ENCODE results near the gene MYH11.
A peak's percentile ranks its signal among the peaks of the same experiment; 100 is the strongest.

MYH11 gene

DNA sequence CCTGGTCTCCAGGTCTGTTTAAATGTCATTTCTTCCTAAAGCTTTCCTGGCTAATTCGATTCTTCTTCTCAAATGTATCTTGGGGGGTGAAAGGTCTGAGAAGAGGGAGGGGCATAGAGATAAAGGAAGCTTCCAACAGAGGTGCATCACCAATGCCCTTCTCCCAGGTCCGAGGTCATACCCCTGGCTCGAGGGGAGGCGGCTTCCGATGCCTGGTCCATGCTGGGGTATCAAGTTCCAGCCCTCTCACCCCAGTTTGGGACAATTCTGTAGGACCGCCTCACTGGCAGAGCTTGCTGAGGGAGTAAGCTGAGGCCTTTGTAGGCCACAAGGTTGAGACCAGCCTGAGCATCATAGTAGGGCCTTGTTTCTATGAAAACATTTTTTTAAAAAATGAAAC lies 41.8 kb upstream of the MYH11 start:
- TF ChIP-seq, protein P1, sequence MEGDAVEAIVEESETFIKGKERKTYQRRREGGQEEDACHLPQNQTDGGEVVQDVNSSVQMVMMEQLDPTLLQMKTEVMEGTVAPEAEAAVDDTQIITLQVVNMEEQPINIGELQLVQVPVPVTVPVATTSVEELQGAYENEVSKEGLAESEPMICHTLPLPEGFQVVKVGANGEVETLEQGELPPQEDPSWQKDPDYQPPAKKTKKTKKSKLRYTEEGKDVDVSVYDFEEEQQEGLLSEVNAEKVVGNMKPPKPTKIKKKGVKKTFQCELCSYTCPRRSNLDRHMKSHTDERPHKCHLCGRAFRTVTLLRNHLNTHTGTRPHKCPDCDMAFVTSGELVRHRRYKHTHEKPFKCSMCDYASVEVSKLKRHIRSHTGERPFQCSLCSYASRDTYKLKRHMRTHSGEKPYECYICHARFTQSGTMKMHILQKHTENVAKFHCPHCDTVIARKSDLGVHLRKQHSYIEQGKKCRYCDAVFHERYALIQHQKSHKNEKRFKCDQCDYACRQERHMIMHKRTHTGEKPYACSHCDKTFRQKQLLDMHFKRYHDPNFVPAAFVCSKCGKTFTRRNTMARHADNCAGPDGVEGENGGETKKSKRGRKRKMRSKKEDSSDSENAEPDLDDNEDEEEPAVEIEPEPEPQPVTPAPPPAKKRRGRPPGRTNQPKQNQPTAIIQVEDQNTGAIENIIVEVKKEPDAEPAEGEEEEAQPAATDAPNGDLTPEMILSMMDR (IDR thresholded peaks at IDR 0.05; ENCODE audit: borderline replicate concordance, insufficient read depth, low read depth, low read length), result no peak
- no peak overlapping the region for H3K4me3 ChIP-seq (ENCODE audit: low read depth, low read length)

DNA sequence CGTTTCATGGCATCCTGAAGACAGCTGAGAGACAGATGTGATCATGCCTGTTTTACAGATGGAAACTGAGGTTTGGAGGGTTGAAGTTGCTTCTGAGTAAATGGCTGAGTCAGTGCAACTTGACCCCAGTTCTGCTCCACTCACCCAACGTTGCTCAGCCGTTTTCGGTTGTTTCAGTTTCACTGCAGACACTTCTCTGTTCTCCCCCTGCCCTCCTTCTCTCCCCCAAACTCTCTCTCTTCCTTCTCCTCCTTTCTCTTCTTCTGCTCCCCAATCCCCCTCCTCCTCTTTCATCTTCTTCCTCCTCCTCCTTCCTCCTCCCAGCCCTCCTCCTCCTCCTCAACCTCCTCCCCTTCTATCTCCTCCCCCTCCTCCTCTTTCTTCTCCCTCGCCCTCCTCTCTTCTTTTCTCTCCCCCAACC lies 41.0 kb upstream of the MYH11 start:
- TF ChIP-seq, protein P1 (IDR thresholded peaks at IDR 0.05; ENCODE audit: borderline replicate concordance, insufficient read depth, low read depth, low read length), result no peak
- H3K4me3 ChIP-seq (ENCODE audit: low read depth, low read length), result no peak overlapping the region

DNA sequence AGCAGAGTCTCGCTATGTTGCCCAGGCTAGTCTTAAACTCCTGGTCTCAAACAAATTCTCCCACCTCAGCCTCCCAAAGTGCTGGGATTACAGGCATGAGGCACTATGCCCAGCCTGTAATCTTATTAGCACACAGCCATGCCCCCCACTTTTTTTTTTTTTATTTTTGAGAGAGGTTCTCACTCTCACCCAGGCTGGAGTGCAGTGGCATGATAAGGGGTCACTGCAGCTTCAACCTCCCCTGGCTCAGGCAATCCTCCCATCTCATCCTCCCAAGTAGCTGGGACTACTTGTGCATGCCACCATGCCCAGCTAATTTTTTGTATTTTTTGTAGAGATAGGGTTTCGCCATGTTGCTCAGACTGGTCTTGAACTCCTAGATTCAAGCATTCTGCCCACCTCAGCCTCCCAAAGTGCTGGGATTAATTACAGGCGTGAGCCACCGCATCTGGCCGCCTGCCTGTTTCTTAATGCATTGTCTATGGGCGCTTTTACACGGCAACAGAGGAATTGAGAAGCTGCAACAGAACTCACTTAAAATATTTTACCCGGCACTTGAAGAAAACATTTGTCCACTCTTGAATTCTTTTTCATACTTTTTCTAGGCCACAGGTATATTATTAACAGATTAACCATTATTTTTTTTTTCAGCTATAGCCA lies 40.4 kb upstream of the MYH11 start:
- H3K4me3 ChIP-seq (ENCODE audit: low read depth, low read length), result no peak overlapping the region
- TF ChIP-seq, protein P1 (IDR thresholded peaks at IDR 0.05; ENCODE audit: borderline replicate concordance, insufficient read depth, low read depth, low read length), result no peak

DNA sequence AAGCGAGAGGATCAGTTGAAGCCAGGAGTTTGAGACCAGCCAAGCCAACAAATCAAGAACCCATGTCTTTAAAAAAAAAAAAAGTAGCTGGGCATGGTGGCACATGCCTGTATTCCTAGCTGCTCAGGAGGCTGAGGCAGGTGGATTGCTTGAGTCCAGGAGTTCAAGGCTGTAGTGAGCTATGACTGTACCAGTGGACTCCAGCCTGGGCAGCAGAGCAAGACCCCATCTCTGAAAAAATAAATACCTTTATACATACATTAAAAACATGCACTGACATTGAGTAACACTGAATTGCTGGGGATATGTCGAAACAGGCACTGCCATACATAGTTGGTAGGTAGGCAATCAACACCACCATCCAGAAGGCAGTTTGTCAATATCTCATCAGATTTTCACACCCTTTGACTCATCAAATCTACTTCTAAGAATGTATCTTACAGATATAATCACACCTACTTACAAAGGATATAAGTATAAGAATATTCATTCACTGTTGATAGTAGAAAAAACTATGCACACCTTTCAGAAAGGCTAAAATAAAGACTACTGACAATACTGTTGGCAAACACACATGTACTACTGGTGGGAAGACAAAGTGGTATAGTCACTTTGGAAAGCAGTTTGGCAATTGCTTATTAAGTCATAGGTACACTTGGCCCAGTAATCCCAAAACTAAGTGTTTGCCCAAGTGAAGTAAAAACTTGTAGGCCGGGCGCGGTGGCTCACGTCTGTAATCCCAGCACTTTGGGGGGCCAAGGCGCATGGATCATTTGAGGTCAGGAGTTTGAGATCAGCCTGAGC lies 37.9 kb upstream of the MYH11 start:
- no peak overlapping the region for H3K4me3 ChIP-seq (ENCODE audit: low read depth, low read length)
- TF ChIP-seq, protein P1 (IDR thresholded peaks at IDR 0.05; ENCODE audit: borderline replicate concordance, insufficient read depth, low read depth, low read length), result no peak

DNA sequence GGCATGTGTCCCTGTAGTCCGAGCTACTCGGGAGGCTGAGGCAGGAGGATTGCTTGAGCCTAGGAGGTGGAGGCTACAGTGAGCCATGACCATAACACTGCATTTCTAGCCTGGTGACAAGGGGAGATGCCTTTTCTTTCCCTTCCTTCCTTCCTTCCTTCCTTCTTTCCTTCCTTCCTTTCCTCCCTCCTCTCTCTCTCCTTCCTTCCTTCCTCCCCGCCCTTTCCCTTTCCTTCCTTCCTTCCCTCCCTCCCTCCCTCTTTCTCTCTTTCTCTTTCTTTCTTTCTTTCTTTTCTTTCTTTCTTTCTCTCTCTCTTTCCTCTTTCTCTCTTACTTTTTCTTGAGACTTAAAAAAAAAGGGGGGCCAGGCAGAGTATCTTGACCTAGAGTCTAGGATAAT lies 34.7 kb upstream of the MYH11 start:
- TF ChIP-seq, protein P1 (IDR thresholded peaks at IDR 0.05; ENCODE audit: borderline replicate concordance, insufficient read depth, low read depth, low read length), result no peak
- no peak overlapping the region for H3K4me3 ChIP-seq (ENCODE audit: low read depth, low read length)

DNA sequence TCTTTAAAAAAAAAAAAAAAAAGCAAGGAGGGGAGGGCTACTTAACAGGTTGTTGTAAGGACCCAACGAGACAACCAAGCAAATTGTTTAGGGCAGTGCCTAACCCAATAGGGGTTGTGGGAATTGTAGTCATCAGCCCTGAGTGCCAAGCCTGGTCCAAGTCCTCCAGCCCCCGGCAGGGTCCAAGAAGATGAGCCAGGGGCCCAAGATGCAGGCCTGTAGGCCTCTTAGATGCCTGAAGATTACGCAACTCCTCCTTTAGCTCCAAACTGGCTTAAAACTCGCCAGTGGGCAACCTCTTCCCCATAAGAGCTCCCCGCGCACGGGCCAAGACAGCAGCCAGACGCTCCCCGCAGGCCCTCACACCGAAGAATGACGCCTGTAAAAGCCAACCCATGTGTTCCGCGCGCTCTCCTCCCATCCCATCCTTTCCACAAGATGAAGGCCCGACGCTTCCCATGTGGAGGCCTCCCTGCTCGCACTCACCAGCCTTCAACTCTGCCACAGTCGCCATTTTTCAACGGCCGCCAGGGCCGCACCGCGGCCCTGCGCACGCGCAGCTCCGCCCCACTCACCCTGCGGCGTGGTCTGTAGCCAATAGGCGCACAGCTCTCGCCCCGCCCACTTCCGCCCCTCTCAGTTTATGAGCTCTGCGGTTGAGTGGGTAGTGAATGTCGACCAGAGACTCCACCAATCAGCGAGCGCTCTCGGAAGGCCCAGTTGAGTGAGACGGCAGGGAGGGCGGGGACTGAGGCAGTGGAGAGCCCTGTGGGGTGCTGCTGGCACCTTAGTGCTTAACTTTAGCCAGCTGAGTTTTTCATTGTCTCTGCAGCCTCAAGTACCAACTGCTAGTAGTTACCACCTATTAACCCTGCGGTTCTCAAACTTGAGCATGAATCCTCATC lies 31.5 kb upstream of the MYH11 start, which contains the start of gene CEP20:
Gene CEP20, minus strand, starts transcription at position 532 of the 905 bp plus-strand sequence. Its CDS starts 18 bp downstream, at position 514.
- TF ChIP-seq, protein P1 (IDR thresholded peaks at IDR 0.05; ENCODE audit: borderline replicate concordance, insufficient read depth, low read depth, low read length), result no peak
- peak within 1 kb of the TSS; percentile 59 for H3K4me3 ChIP-seq (ENCODE audit: low read depth, low read length)

Data from GM12875 (cell line).